Mesendoderm (in vitro differentiated cells): ENCODE measurements around the gene SLC28A1.
"Not testable (repeated sequence)": the region's sequence is repeated elsewhere in the genome, so short reads cannot be mapped to it uniquely, and the experiment has no call there.

Experiments used
- DNase-seq: peaks from one replicate; pipeline ENCODE4 v3.0.0; 2013
- H2AK5ac ChIP-seq: 2 replicates; pipeline ENCODE4 v1.6.1; 2013; ENCODE audit warnings: low read length, inconsistent platforms
- H2BK120ac ChIP-seq: 2 replicates; pipeline ENCODE4 v1.6.1; 2013; ENCODE audit warnings: low read depth, mild to moderate bottlenecking, low read length, moderate library complexity, mixed read lengths
- H2BK15ac ChIP-seq: replicated peaks from 2 replicates; pipeline ENCODE4 v1.6.1; 2013; ENCODE audit warnings: low read depth, mild to moderate bottlenecking, moderate library complexity
- H2BK5ac ChIP-seq: 2 replicates; pipeline ENCODE4 v1.6.1; 2013; ENCODE audit warnings: low read length, inconsistent platforms
- H3K18ac ChIP-seq: 2 replicates; pipeline ENCODE4 v1.6.1; 2013; ENCODE audit warnings: mild to moderate bottlenecking, low read length, mixed read lengths
- H3K23ac ChIP-seq: one replicate; pipeline ENCODE4 v1.6.1; 2013; ENCODE audit warnings: low read length
- H3K27ac ChIP-seq: 2 replicates; pipeline ENCODE4 v1.5.1; 2013; ENCODE audit warnings: low read depth, mild to moderate bottlenecking, inconsistent platforms, low read length, moderate library complexity
- H3K27me3 ChIP-seq: 2 replicates; pipeline ENCODE4 v1.6.1; 2013; ENCODE audit warnings: low read length, control low read depth, mild to moderate bottlenecking, inconsistent platforms; ENCODE audit not compliant: insufficient read depth, poor library complexity
- H3K36me3 ChIP-seq: 2 replicates; pipeline ENCODE4 v1.6.1; 2013; ENCODE audit warnings: low read length, inconsistent platforms; ENCODE audit not compliant: control insufficient read depth, insufficient read depth
- H3K4ac ChIP-seq: one replicate; pipeline ENCODE4 v1.6.1; 2013; ENCODE audit warnings: low read depth, mild to moderate bottlenecking, low read length, moderate library complexity
- H3K4me1 ChIP-seq: 2 replicates; pipeline ENCODE4 v1.6.1; 2013; ENCODE audit warnings: low read depth, low read length, inconsistent platforms; ENCODE audit not compliant: control insufficient read depth
- H3K4me2 ChIP-seq: 2 replicates; pipeline ENCODE4 v1.6.1; 2013; ENCODE audit warnings: low read length
- H3K4me3 ChIP-seq: 2 replicates; pipeline ENCODE4 v1.5.1; 2013; ENCODE audit warnings: mild to moderate bottlenecking, low read length
- H3K56ac ChIP-seq: one replicate; pipeline ENCODE4 v1.6.1; 2013; ENCODE audit warnings: low read length
- H3K79me1 ChIP-seq: 2 replicates; pipeline ENCODE4 v1.6.1; 2013; ENCODE audit warnings: low read length, inconsistent platforms
- H3K79me2 ChIP-seq: 2 replicates; pipeline ENCODE4 v1.6.1; 2013; ENCODE audit warnings: mild to moderate bottlenecking, low read length; ENCODE audit not compliant: control insufficient read depth, insufficient read depth
- H3K9ac ChIP-seq: 2 replicates; pipeline ENCODE4 v1.6.1; 2013; ENCODE audit warnings: low read length, inconsistent platforms
- H4K5ac ChIP-seq: one replicate; pipeline ENCODE4 v1.6.1; 2013; ENCODE audit warnings: low read length
- H4K8ac ChIP-seq: one replicate; pipeline ENCODE4 v1.6.1; 2013; ENCODE audit warnings: low read depth, mild to moderate bottlenecking, control low read depth, low read length, moderate library complexity
- WGBS: extraction: QIAGEN DNeasy Blood & Tissue Kit; methylation state at CpG from one replicate; pipeline ENCODE4 v1.1.7; 2013; ENCODE audit warnings: low lambda C conversion rate, missing lambda C conversion rate; ENCODE audit not compliant: insufficient coverage; ENCODE audit errors: extremely low coverage; 5-methylcytosine and 5-hydroxymethylcytosine counted together

SLC28A1 gene

GRCh38 chr15:84924821-84925569 is 40.5 kb downstream of the SLC28A1 start:
- WGBS, result no CpG with 5 or more reads among the region's 17 CpGs
- not testable (repeated sequence) for H2AK5ac ChIP-seq, H3K9ac ChIP-seq, H4K8ac ChIP-seq, H3K79me1 ChIP-seq, H2BK120ac ChIP-seq, H2BK5ac ChIP-seq, H4K5ac ChIP-seq, H3K79me2 ChIP-seq, H3K18ac ChIP-seq, H3K36me3 ChIP-seq, H3K4ac ChIP-seq, H3K56ac ChIP-seq, DNase-seq, H2BK15ac ChIP-seq, H3K27me3 ChIP-seq, H3K4me2 ChIP-seq, H3K27ac ChIP-seq, H3K4me3 ChIP-seq, H3K23ac ChIP-seq, H3K4me1 ChIP-seq

GRCh38 chr15:84925906-84926305 is 41.4 kb downstream of the SLC28A1 start:
- no peak overlapping the region for H3K27ac ChIP-seq
- no peak overlapping the region for H3K4me2 ChIP-seq
- no peak overlapping the region for H3K56ac ChIP-seq
- H3K79me2 ChIP-seq, result no peaks in the 10 kb centered on the region
- no peak overlapping the region for H3K4ac ChIP-seq
- H3K4me1 ChIP-seq, result no peaks in the 10 kb centered on the region
- H3K23ac ChIP-seq, result no peak overlapping the region
- WGBS, result no CpG with 5 or more reads among the region's 1 CpG
- H2BK120ac ChIP-seq, result no peak overlapping the region
- H3K36me3 ChIP-seq, result no peaks in the 10 kb centered on the region
- no peak for DNase-seq
- no peaks in the 10 kb centered on the region for H3K27me3 ChIP-seq
- no peak overlapping the region for H3K4me3 ChIP-seq
- H2BK15ac ChIP-seq, result no peak overlapping the region
- no peak overlapping the region for H3K18ac ChIP-seq
- H4K5ac ChIP-seq, result no peak overlapping the region
- no peak overlapping the region for H2AK5ac ChIP-seq
- H3K79me1 ChIP-seq, result no peaks in the 10 kb centered on the region
- no peak overlapping the region for H2BK5ac ChIP-seq
- H3K9ac ChIP-seq, result no peak overlapping the region
- no peak overlapping the region for H4K8ac ChIP-seq

- Histone ChIP-seq H3K4me1 (no peaks in the 10 kb centered on the region), H3K4me2 (no peak overlapping the region), H2BK120ac (no peak overlapping the region), H3K4me3 (no peak overlapping the region), H4K8ac (no peak overlapping the region), H3K9ac (no peak overlapping the region), H3K18ac (no peak overlapping the region), H3K4ac (no peak overlapping the region), H3K23ac (no peak overlapping the region), H2BK15ac (no peak overlapping the region), H3K56ac (no peak overlapping the region), H2AK5ac (no peak overlapping the region), H2BK5ac (no peak overlapping the region), H3K79me2 (no peaks in the 10 kb centered on the region), H4K5ac (no peak overlapping the region), H3K27me3 (no peaks in the 10 kb centered on the region), H3K79me1 (no peaks in the 10 kb centered on the region), H3K27ac (no peak overlapping the region), H3K36me3 (no peaks in the 10 kb centered on the region)
- no CpG with 5 or more reads among the region's 3 CpGs for WGBS
- no peak for DNase-seq
Measured at GRCh38 chr15:84926491-84927230, 42.2 kb downstream of the SLC28A1 start.

GRCh38 chr15:84928843-84929168 is 44.3 kb downstream of the SLC28A1 start:
- Histone ChIP-seq H3K4me3 (no peak overlapping the region), H3K4me1 (no peaks in the 10 kb centered on the region), H3K4ac (no peak overlapping the region), H3K27me3 (no peaks in the 10 kb centered on the region), H2BK120ac (no peak overlapping the region), H2BK5ac (no peak overlapping the region), H3K4me2 (no peak overlapping the region), H3K79me1 (no peaks in the 10 kb centered on the region), H3K27ac (no peak overlapping the region), H4K8ac (no peak overlapping the region), H3K36me3 (no peaks in the 10 kb centered on the region), H3K79me2 (no peaks in the 10 kb centered on the region), H2AK5ac (no peak overlapping the region), H3K23ac (no peak overlapping the region), H3K56ac (no peak overlapping the region), H4K5ac (no peak overlapping the region), H3K9ac (no peak overlapping the region), H3K18ac (no peak overlapping the region), H2BK15ac (no peak overlapping the region)
- DNase-seq, result no peak
- no CpG with 5 or more reads among the region's 6 CpGs for WGBS

- Histone ChIP-seq H3K23ac (no peak overlapping the region), H2BK15ac (no peak overlapping the region), H3K18ac (no peak overlapping the region), H3K27me3 (no peaks in the 10 kb centered on the region), H2AK5ac (no peak overlapping the region), H3K9ac (no peak overlapping the region), H3K79me2 (no peaks in the 10 kb centered on the region), H3K36me3 (no peaks in the 10 kb centered on the region), H4K8ac (no peak overlapping the region), H4K5ac (no peak overlapping the region), H3K4me1 (no peaks in the 10 kb centered on the region), H3K4me3 (no peak overlapping the region), H3K4ac (no peak overlapping the region), H3K27ac (no peak overlapping the region), H2BK120ac (no peak overlapping the region), H3K56ac (no peak overlapping the region), H2BK5ac (no peak overlapping the region), H3K4me2 (no peak overlapping the region), H3K79me1 (no peaks in the 10 kb centered on the region)
- no peak for DNase-seq
- no CpG with 5 or more reads among the region's 5 CpGs for WGBS
Measured at GRCh38 chr15:84929795-84930603, 45.5 kb downstream of the SLC28A1 start.
